ENCODE data around the gene BAZ2B.

Gene BAZ2B

GRCh38 chr2:159614534-159615366 is 1.6 kb downstream of the BAZ2B start:
- peak; percentile 70 for DNase-seq

- peak; percentile 20 to 80 for DNase-seq
Observed at GRCh38 chr2:159613651-159614285, 2.6 kb downstream of the BAZ2B start.

GRCh38 chr2:159613091-159613490 is 3.3 kb downstream of the BAZ2B start:
- DNase-seq = no peak

GRCh38 chr2:159612255-159612901 is 4.0 kb downstream of the BAZ2B start:
- peak; percentile 17 to 70 for DNase-seq

GRCh38 chr2:159609811-159610549 is 6.4 kb downstream of the BAZ2B start:
- peak in 1 of 2 experiments; percentile 33 for DNase-seq

GRCh38 chr2:159608723-159609308 is 7.5 kb downstream of the BAZ2B start:
- no peak for DNase-seq

GRCh38 chr2:159608108-159608507 is 8.2 kb downstream of the BAZ2B start:
- no peak for DNase-seq

- DNase-seq = no peak
Observed at GRCh38 chr2:159606287-159606686, 10.1 kb downstream of the BAZ2B start.

GRCh38 chr2:159605441-159606178 is 10.7 kb downstream of the BAZ2B start:
- no peak for DNase-seq

- DNase-seq = no peak
Observed at GRCh38 chr2:159604159-159604558, 12.2 kb downstream of the BAZ2B start.

GRCh38 chr2:159600752-159601151 is 15.6 kb downstream of the BAZ2B start:
- DNase-seq = no peak

- peak in 1 of 2 experiments; percentile 75 for DNase-seq
Observed at GRCh38 chr2:159595410-159596046, 20.8 kb downstream of the BAZ2B start.

- DNase-seq = no peak
Observed at GRCh38 chr2:159592441-159592840, 23.9 kb downstream of the BAZ2B start.

- no peak for DNase-seq
Observed at GRCh38 chr2:159591221-159591620, 25.1 kb downstream of the BAZ2B start.

- no peak for DNase-seq
Observed at GRCh38 chr2:159589286-159589685, 27.1 kb downstream of the BAZ2B start.

- DNase-seq = no peak
Observed at GRCh38 chr2:159586034-159586433, 30.3 kb downstream of the BAZ2B start.

- no peak for DNase-seq
Observed at GRCh38 chr2:159585622-159586021, 30.7 kb downstream of the BAZ2B start.

GRCh38 chr2:159584796-159585195 is 31.6 kb downstream of the BAZ2B start:
- DNase-seq = no peak

GRCh38 chr2:159573846-159574606 is 42.3 kb downstream of the BAZ2B start:
- no peak for DNase-seq

GRCh38 chr2:159573294-159573693 is 43.1 kb downstream of the BAZ2B start:
- no peak for DNase-seq

- no peak for DNase-seq
Observed at GRCh38 chr2:159572459-159572858, 43.9 kb downstream of the BAZ2B start.

Data from NCI-H2081 (cell line).